Calu3 (cell line): Measurements from ENCODE around the gene TEDDM1. TPM values are rescaled to one million over a fixed set of nuclear protein-coding genes. Genes with fewer than 3 reads are reported as not detected.

Experiments
- BruUV-seq: library from RNA; stranded (reverse); fragments of 400-500 nt; replicated peaks from 2 replicates; lab custom pipeline; 2021; lab: Mats Ljungman, UMichigan
- CTCF ChIA-PET: fragments of 300-600 bp; sonication (Branson Sonifier 250); formaldehyde crosslinking; loops from one replicate; lab custom pipeline; 2022; ENCODE audit warnings: antibody characterized with exemption; lab: Charles Lee
- DNase-seq: peaks from one replicate; pipeline ENCODE4 v3.0.0; 2022
- H3K27ac Mint-ChIP-seq: one replicate; pipeline ENCODE4 v1.8.0; 2022; ENCODE audit warnings: mixed read lengths; ENCODE audit not compliant: unreplicated experiment
- H3K27me3 Mint-ChIP-seq: one replicate; pipeline ENCODE4 v1.8.0; 2022; ENCODE audit warnings: mixed read lengths; ENCODE audit not compliant: unreplicated experiment
- H3K36me3 Mint-ChIP-seq: one replicate; pipeline ENCODE4 v1.8.0; 2022; ENCODE audit warnings: mild to moderate bottlenecking, moderate library complexity, mixed read lengths; ENCODE audit not compliant: insufficient read depth, unreplicated experiment
- H3K4me1 Mint-ChIP-seq: one replicate; pipeline ENCODE4 v1.8.0; 2022; ENCODE audit warnings: mild to moderate bottlenecking, low read depth, mixed read lengths; ENCODE audit not compliant: unreplicated experiment
- H3K4me3 Mint-ChIP-seq: one replicate; pipeline ENCODE4 v1.8.0; 2022; ENCODE audit warnings: mild to moderate bottlenecking, low read depth, moderate library complexity, mixed read lengths; ENCODE audit not compliant: unreplicated experiment
- H3K9me3 Mint-ChIP-seq: one replicate; pipeline ENCODE4 v1.8.0; 2022; ENCODE audit warnings: low read depth, mixed read lengths; ENCODE audit not compliant: unreplicated experiment
- intact Hi-C: fragments of 100-400 bp; cut with micrococcal nuclease; formaldehyde crosslinking; loops from one replicate; pipeline ENCODE4 v1.10.0; 2022; ENCODE audit not compliant: unreplicated experiment
- total RNA-seq: library from RNA; stranded (reverse); gene quantifications from 2 replicates; pipeline ENCODE4 v1.2.3, GENCODE V29; 2022
- TF ChIP-seq, protein P1 (sequence below): fragments of 200-600 bp; IDR thresholded peaks from one replicate; pipeline ENCODE4 v1.8.0; 2022; ENCODE audit warnings: antibody characterized with exemption; ENCODE audit not compliant: unreplicated experiment

The TEDDM1 gene
- total RNA-seq, 1 experiment from 2014 or later, result not detected

GRCh38 chr1:182370532-182370931, 29.9 kb downstream of the TEDDM1 start:
- Mint-ChIP-seq H3K4me1 (no peaks in the 10 kb centered on the region), H3K27ac (no peak overlapping the region), H3K9me3 (no peaks in the 10 kb centered on the region), H3K27me3 (peaks cover 35% of the 10 kb centered on the region), H3K36me3 (no peaks in the 10 kb centered on the region), H3K4me3 (no peak overlapping the region)
- intact Hi-C loops, result no loop called here
- DNase-seq, result no peak
- BruUV-seq, result no TSS peak
- TF ChIP-seq, protein P1, sequence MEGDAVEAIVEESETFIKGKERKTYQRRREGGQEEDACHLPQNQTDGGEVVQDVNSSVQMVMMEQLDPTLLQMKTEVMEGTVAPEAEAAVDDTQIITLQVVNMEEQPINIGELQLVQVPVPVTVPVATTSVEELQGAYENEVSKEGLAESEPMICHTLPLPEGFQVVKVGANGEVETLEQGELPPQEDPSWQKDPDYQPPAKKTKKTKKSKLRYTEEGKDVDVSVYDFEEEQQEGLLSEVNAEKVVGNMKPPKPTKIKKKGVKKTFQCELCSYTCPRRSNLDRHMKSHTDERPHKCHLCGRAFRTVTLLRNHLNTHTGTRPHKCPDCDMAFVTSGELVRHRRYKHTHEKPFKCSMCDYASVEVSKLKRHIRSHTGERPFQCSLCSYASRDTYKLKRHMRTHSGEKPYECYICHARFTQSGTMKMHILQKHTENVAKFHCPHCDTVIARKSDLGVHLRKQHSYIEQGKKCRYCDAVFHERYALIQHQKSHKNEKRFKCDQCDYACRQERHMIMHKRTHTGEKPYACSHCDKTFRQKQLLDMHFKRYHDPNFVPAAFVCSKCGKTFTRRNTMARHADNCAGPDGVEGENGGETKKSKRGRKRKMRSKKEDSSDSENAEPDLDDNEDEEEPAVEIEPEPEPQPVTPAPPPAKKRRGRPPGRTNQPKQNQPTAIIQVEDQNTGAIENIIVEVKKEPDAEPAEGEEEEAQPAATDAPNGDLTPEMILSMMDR, result no peak
- CTCF ChIA-PET, result interaction anchor here (0.8 kb wide), 1 partner anchor 228 kb away, joined by 3 read pairs; no protein-coding TSS in a partner anchor

DNA sequence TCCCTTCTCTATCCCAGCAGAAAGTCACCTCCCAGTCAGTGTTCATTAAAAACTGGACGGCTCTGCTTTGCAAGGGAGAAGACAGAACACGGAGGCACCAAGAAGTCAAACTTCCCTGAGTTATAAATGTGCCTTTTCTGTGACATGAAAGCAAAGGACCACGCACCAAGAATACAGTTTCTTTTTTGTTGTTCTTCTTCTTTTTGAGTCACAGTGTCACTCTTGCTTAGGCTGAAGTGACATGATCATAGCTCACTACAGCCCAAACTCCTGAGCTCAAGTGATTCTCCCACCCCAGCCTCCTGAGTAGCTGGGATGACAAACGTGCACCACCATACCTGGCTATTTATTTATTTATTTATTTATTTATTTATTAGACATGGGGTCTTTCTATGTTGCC, 31.6 kb downstream of the TEDDM1 start:
- H3K27ac Mint-ChIP-seq, result no peak overlapping the region
- intact Hi-C loops, result no loop called here

GRCh38 chr1:182368358-182368757, 32.1 kb downstream of the TEDDM1 start:
- no peak for DNase-seq
- BruUV-seq, result no TSS peak
- Mint-ChIP-seq H3K4me1 (no peaks in the 10 kb centered on the region), H3K36me3 (no peaks in the 10 kb centered on the region), H3K4me3 (no peak overlapping the region), H3K27ac (no peak overlapping the region), H3K27me3 (peaks cover 37% of the 10 kb centered on the region), H3K9me3 (no peaks in the 10 kb centered on the region)
- intact Hi-C loops, result no loop called here
- TF ChIP-seq, protein P1, result no peak
- CTCF ChIA-PET, result interaction anchor here (0.6 kb wide), 1 partner anchor 66 kb away, joined by 5 read pairs; no protein-coding TSS in a partner anchor

More for the DNA sequence above, 31.6 kb downstream of the TEDDM1 start:
- TF ChIP-seq, protein P1, result no peak
- Mint-ChIP-seq H3K4me1 (no peaks in the 10 kb centered on the region), H3K4me3 (no peak overlapping the region), H3K36me3 (no peaks in the 10 kb centered on the region), H3K9me3 (no peaks in the 10 kb centered on the region), H3K27me3 (peaks cover 37% of the 10 kb centered on the region)
- no TSS peak for BruUV-seq
- CTCF ChIA-PET, result interaction anchor here (0.6 kb wide), 1 partner anchor 66 kb away, joined by 5 read pairs; no protein-coding TSS in a partner anchor
- DNase-seq, result no peak

DNA sequence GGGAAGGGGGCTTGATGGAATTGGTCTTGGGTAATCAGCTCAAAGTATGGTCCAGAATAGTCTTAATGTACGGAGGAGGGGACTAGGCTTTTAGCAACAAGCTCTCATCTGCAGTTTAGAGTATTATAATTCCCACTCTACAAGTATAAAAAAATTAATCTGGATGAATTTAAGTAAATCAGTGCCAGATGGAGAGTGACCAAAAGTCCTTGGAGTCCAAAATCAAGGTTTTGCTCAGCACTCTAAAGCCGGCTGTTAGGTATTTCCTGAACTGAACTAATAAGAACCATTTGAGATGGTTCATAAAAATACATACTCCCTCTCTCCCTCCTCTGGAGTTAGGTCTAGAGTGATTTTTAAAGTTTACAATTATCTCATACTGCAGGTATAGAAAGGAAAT, 32.5 kb downstream of the TEDDM1 start:
- Mint-ChIP-seq H3K4me3 (no peak overlapping the region), H3K36me3 (no peaks in the 10 kb centered on the region), H3K27me3 (peaks cover 37% of the 10 kb centered on the region), H3K27ac (no peak overlapping the region), H3K4me1 (no peaks in the 10 kb centered on the region), H3K9me3 (no peaks in the 10 kb centered on the region)
- BruUV-seq, result no TSS peak
- CTCF ChIA-PET, result no interaction called here
- intact Hi-C loops, result no loop called here
- DNase-seq, result no peak
- TF ChIP-seq, protein P1, result no peak
